ENCODE results near the gene IFT27.
A peak's percentile ranks its signal among the peaks of the same experiment; 100 is the strongest.

The IFT27 gene

GRCh38 chr22:36775964-36776669 is at the start of gene IFT27:
IFT27 (minus strand) TSS chr22:36776119; CDS start chr22:36775707, 412 bp downstream.
- DNase-seq = peak; percentile 96

- DNase-seq = no peak
Measured at GRCh38 chr22:36824655-36825054, 48.7 kb upstream of the IFT27 start.

- no peak for DNase-seq
Measured at GRCh38 chr22:36823186-36823839, 47.4 kb upstream of the IFT27 start.

- no peak for DNase-seq
Measured at GRCh38 chr22:36822581-36822980, 46.7 kb upstream of the IFT27 start.

- DNase-seq = no peak
Measured at GRCh38 chr22:36819112-36819511, 43.2 kb upstream of the IFT27 start.

- DNase-seq = no peak
Measured at GRCh38 chr22:36818010-36818642, 42.2 kb upstream of the IFT27 start.

- DNase-seq = no peak
Measured at GRCh38 chr22:36817525-36817848, 41.6 kb upstream of the IFT27 start.

GRCh38 chr22:36816636-36817524 is 41.0 kb upstream of the IFT27 start, which contains the start of gene PVALB:
PVALB (minus strand) TSS chr22:36817035; CDS start chr22:36817005, 30 bp downstream.
- DNase-seq = peak; percentile 86

GRCh38 chr22:36816339-36816635 is 40.4 kb upstream of the IFT27 start:
- no peak for DNase-seq

- DNase-seq = no peak
Measured at GRCh38 chr22:36815558-36816338, 39.8 kb upstream of the IFT27 start.

GRCh38 chr22:36814801-36815200 is 38.9 kb upstream of the IFT27 start:
- DNase-seq = peak; percentile 57

GRCh38 chr22:36811094-36811800 is 35.3 kb upstream of the IFT27 start:
- DNase-seq = no peak

GRCh38 chr22:36809351-36809750 is 33.4 kb upstream of the IFT27 start:
- DNase-seq = no peak

- DNase-seq = no peak
Measured at GRCh38 chr22:36808721-36809344, 32.9 kb upstream of the IFT27 start.

- no peak for DNase-seq
Measured at GRCh38 chr22:36807627-36808026, 31.7 kb upstream of the IFT27 start.

GRCh38 chr22:36806835-36807234 is 30.9 kb upstream of the IFT27 start:
- no peak for DNase-seq

GRCh38 chr22:36803358-36803757 is 27.4 kb upstream of the IFT27 start:
- DNase-seq = no peak

GRCh38 chr22:36798674-36799066 is 22.8 kb upstream of the IFT27 start:
- DNase-seq = no peak

- DNase-seq = peak; percentile 63
Measured at GRCh38 chr22:36797911-36798673, 22.2 kb upstream of the IFT27 start.

GRCh38 chr22:36797374-36797773 is 21.5 kb upstream of the IFT27 start:
- DNase-seq = peak; percentile 66
